D721Med (cell line): ENCODE measurements around the gene NSMCE3.

ENCODE experiments used
- DNase-seq: peaks from one replicate; pipeline ENCODE4 v3.0.0; 2011; ENCODE audit warnings: low spot score; ENCODE audit not compliant: insufficient read length
- FAIRE-seq: peaks from 2 replicates; lab custom pipeline; 2011; peaks lifted over from hg19 to GRCh38; lab: Jason Lieb, UNC
- CTCF ChIP-seq: IDR thresholded peaks from 2 replicates; pipeline ENCODE4 v1.5.1; 2012; ENCODE audit warnings: mild to moderate bottlenecking, control low read depth; ENCODE audit not compliant: insufficient read depth; ENCODE audit errors: missing control alignments

NSMCE3 gene

DNA sequence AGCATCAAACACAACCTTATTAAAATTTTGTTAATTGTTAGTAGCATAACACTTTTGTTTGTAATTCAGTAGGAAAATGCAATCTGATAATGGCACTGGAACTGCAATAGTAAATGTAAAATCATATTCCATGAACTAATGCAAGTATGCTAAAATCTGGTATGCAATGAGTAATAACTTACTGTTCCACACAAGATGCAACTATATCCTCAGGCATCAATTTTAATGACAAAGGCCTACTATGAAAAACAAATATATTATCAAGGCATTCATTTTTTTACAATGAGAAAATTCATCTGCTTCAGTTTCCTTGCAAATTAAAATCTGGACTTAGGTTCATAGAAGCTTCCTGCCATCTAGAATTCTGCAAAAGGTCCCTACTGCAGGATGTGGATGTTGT, 1.4 kb upstream of the NSMCE3 start:
- DNase-seq (no peak), FAIRE-seq (no peak)
- no peak for TF ChIP-seq CTCF

DNA sequence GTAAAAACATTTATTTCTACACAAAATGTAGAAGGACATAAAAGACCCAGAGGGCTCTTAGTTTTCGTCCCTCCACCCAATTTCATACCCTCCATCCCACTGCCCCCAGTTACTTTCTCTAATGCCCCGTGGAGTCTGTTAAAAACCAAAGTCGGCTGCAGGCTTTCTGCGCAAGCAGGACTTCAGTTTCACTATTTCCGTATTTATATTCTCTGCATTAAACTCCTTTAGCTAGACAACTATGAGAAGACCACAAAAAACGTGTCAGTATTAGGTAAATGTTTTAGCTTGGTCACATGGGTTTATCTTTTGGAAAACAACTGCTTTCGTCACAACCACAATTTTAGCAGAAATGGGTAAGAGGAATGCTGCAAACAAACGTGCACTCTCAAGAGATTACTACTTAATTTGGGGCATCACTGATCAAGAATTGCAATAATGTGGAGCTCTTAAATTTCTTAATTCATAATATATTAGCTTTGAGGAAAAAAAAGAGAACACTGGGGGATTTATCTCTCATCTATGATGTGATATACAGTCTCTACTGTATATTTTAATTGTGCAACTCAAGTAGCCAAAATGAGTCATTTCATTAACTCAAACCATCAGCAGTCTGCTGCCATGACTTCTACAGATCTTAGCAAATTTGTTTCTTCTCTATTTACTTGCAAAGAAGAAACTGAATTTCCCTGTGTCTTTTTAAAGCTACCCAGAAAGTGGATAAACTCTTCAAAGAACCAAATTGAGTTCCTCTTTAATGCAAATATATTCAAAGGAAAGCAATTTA, 740 bp upstream of the NSMCE3 start:
- no peak for TF ChIP-seq CTCF
- DNase-seq (no peak), FAIRE-seq (no peak)

GRCh38 chr15:29268706-29269484, 727 bp downstream of the NSMCE3 start:
- FAIRE-seq (no peak), DNase-seq (no peak)
- TF ChIP-seq CTCF, result no peak

DNA sequence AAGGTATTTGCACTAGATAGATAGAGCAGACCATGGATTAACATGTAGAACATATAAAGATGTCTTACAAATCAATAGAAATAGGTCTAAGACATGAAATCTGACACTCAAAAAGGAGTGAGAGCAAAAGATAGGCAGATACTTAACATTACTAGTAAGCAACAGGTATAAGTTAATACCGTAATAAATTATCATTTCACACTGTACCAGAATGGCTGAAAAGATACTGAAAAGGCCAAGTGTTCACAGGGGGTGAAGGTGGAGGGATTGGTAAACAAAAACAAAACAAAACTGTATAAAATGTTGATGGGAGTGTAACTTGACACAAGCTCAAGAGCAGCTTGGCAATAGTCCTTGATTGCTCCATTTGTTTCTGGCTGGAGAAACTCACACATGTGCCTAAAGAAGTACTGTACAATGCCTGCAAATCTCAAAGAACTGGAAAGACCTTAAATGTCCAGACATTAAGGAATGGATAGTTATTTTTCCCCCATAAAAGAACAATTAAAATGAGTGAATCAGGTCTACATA, 3.5 kb downstream of the NSMCE3 start:
- no peak for TF ChIP-seq CTCF
- no peak for FAIRE-seq
- DNase-seq, result no peak

GRCh38 chr15:29263289-29263688, 6.3 kb downstream of the NSMCE3 start:
- no peak for TF ChIP-seq CTCF
- FAIRE-seq (no peak), DNase-seq (no peak)

GRCh38 chr15:29262738-29263137, 6.9 kb downstream of the NSMCE3 start:
- TF ChIP-seq CTCF, result no peak
- FAIRE-seq (no peak), DNase-seq (no peak)

- no peak for FAIRE-seq
- DNase-seq, result no peak
- TF ChIP-seq CTCF, result no peak
Measured at GRCh38 chr15:29260896-29261295, 8.7 kb downstream of the NSMCE3 start.
